ENCODE results near the gene ARFRP1. TPM values are rescaled to one million over a fixed set of nuclear protein-coding genes. Genes with fewer than 3 reads are reported as not detected.

The ARFRP1 gene
- polyA plus RNA-seq, 3 donors = 18.2 to 31.1 (median 20.7) TPM

DNA sequence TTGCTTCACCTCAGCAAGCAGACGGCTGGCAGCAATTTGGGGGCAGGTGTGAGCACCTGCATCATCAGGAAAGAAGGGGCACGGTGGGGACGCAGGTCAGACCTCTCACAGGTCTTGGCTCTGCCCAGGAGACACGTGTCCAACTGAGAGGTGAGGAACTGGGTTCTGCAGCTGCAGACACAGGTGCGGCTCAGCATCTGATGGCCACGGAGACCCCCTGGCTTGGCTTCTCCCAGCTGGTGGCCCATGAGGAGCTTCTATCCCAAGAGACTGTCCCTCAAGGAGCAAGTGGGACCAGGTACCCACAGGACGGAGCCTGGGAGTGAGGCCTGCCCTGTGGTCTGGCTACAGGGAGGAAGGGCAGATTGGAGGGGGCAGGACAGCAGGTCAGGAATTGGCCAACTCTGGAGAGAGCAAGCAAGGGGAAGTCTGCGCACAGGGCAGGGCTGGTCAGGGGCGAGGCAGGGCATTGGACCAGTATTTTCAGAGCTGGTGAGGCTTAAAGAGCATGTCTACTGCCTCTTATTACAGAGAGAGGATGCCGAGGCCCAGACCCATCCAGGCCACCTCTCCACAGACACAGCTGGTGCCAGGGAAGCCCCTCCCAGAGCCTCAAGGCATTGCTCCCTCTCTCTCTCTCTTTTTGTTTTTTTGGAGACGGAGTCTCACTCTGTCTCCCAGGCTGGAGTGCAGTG is 58.7 kb downstream of the ARFRP1 start:
- peaks cover 20 to 39% (median 30%) of the 10 kb centered on the region in 3 donors for H3K27me3 Mint-ChIP-seq (ENCODE audit: low read depth in 3 of 3)
- H3K4me2 ChIP-seq (replicated peaks; ENCODE audit: extremely low read depth, low read length, poor library complexity, severe bottlenecking) = no peak overlapping the region

More for the DNA sequence above, 58.7 kb downstream of the ARFRP1 start:
- Histone ChIP-seq H3K36me3 (replicated peaks in 1 of 2; ENCODE audit: control insufficient read depth in 1 of 2, insufficient read depth in 2 of 2, low read length in 2 of 2) (no peaks in the 10 kb centered on the region), H4K20me1 (ENCODE audit: insufficient read depth, low read length) (no peaks in the 10 kb centered on the region), H3K9me3 (replicated peaks in 1 of 2; ENCODE audit: control insufficient read depth in 1 of 2, insufficient read depth in 1 of 2, low read length in 2 of 2) (peaks cover 0 to 7% of the 10 kb centered on the region in 2 donors), H3K4me3 (replicated peaks in 1 of 3; ENCODE audit: low read depth in 2 of 3, low read length in 3 of 3) (no peak overlapping the region), H3K4me1 (ENCODE audit: control insufficient read depth in 1 of 2, insufficient read depth in 2 of 2, low read length in 2 of 2) (peaks cover 15 to 24% of the 10 kb centered on the region in 2 donors), H3K9ac (ENCODE audit: insufficient read depth, low read length, poor library complexity, severe bottlenecking) (no peak overlapping the region), H3K27ac (ENCODE audit: low read depth in 1 of 2, low read length in 2 of 2) (no peak overlapping the region), H3K27me3 (ENCODE audit: control insufficient read depth in 2 of 2, insufficient read depth in 2 of 2, low read length in 2 of 2) (peaks cover 16 to 24% of the 10 kb centered on the region in 2 donors), H3K79me2 (ENCODE audit: insufficient read depth, low read length) (no peaks in the 10 kb centered on the region), H2AFZ (ENCODE audit: insufficient read depth, low read depth, low read length, poor library complexity, severe bottlenecking) (no peak overlapping the region)
- Mint-ChIP-seq H3K4me1 (peaks cover 13% of the 10 kb centered on the region), H3K4me3 (no peak overlapping the region), H3K9me3 (peaks cover 0 to 8% (median 3%) of the 10 kb centered on the region in 7 donors), H3K36me3 (peaks cover 0 to 3% of the 10 kb centered on the region in 2 donors), H3K27ac (no peak overlapping the region)
- DNase-seq = no peak
- TF ChIP-seq, protein P1, sequence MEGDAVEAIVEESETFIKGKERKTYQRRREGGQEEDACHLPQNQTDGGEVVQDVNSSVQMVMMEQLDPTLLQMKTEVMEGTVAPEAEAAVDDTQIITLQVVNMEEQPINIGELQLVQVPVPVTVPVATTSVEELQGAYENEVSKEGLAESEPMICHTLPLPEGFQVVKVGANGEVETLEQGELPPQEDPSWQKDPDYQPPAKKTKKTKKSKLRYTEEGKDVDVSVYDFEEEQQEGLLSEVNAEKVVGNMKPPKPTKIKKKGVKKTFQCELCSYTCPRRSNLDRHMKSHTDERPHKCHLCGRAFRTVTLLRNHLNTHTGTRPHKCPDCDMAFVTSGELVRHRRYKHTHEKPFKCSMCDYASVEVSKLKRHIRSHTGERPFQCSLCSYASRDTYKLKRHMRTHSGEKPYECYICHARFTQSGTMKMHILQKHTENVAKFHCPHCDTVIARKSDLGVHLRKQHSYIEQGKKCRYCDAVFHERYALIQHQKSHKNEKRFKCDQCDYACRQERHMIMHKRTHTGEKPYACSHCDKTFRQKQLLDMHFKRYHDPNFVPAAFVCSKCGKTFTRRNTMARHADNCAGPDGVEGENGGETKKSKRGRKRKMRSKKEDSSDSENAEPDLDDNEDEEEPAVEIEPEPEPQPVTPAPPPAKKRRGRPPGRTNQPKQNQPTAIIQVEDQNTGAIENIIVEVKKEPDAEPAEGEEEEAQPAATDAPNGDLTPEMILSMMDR (IDR thresholded peaks at IDR 0.05) = no peak
- 87% methylated on average over 11 of the region's 11 CpGs for WGBS (ENCODE audit: insufficient coverage)
- intact Hi-C loops (cut with micrococcal nuclease) = no loop called here

Small RNA genes lying within 50 kb of the gene (small RNA-seq; reads per million reads assigned to genes)
- gene LIME1 (ENCODE audit: insufficient read length, low read depth) (not detected), gene TNFRSF6B (ENCODE audit: insufficient read length, low read depth) (not detected)

Other genes with a start within 250 kb of the ARFRP1 start
- gene KCNQ2, start 235.3 kb downstream of the ARFRP1 start, polyA plus RNA-seq = not detected
- gene EEF1A2, start 208.9 kb downstream of the ARFRP1 start, polyA plus RNA-seq = under 1 TPM in 1 of 3 donors, not detected in 2; 0.08 TPM
- 10 to 100 TPM; 13.4 to 39.9 (median 26.1) TPM for gene PPDPF, start 187.2 kb downstream of the ARFRP1 start, polyA plus RNA-seq
- 1 to 10 TPM in 2 of 3 donors, under 1 TPM in 1; 0.66 to 4.1 (median 1.5) TPM for gene PTK6, start 170.6 kb downstream of the ARFRP1 start, polyA plus RNA-seq
- not detected for gene SRMS, start 160.2 kb downstream of the ARFRP1 start, polyA plus RNA-seq
- under 1 TPM in 1 of 3 donors, not detected in 2; 0.23 TPM for gene FNDC11, start 153.8 kb downstream of the ARFRP1 start, polyA plus RNA-seq
- gene HELZ2, start 133.7 kb downstream of the ARFRP1 start, polyA plus RNA-seq = 10 to 100 TPM in 1 of 3 donors, 1 to 10 TPM in 2; 3.0 to 15.5 (median 3.3) TPM
- 10 to 100 TPM in 1 of 3 donors, 1 to 10 TPM in 2; 2.7 to 11.7 (median 3.8) TPM for gene GMEB2, start 80.9 kb downstream of the ARFRP1 start, polyA plus RNA-seq
- gene STMN3, start 54.6 kb downstream of the ARFRP1 start, polyA plus RNA-seq = 1 to 10 TPM in 1 of 3 donors, under 1 TPM in 2; 0.10 to 8.1 (median 0.15) TPM
- 10 to 100 TPM in 1 of 3 donors, 1 to 10 TPM in 2; 1.0 to 15.5 (median 4.8) TPM for gene RTEL1, start 49.7 kb downstream of the ARFRP1 start, polyA plus RNA-seq
- gene TNFRSF6B, start 11.3 kb downstream of the ARFRP1 start, polyA plus RNA-seq = 1 to 10 TPM in 1 of 3 donors, not detected in 2; 6.5 TPM
- 10 to 100 TPM; 24.2 to 58.6 (median 28.3) TPM for gene ZGPAT, start 63 bp upstream of the ARFRP1 start, polyA plus RNA-seq
- gene LIME1, start 28.7 kb upstream of the ARFRP1 start, polyA plus RNA-seq = 1 to 10 TPM in 1 of 3 donors, under 1 TPM in 2; 0.39 to 8.8 (median 0.62) TPM
- 10 to 100 TPM in 1 of 3 donors, 1 to 10 TPM in 1, under 1 TPM in 1; 0.46 to 21.0 (median 1.5) TPM for gene SLC2A4RG, start 31.8 kb upstream of the ARFRP1 start, polyA plus RNA-seq
- 1 to 10 TPM in 1 of 3 donors, under 1 TPM in 2; 0.07 to 2.3 (median 0.37) TPM for gene ZBTB46, start 123.3 kb upstream of the ARFRP1 start, polyA plus RNA-seq
- gene ABHD16B, start 153.5 kb upstream of the ARFRP1 start, polyA plus RNA-seq = not detected
- gene TPD52L2, start 157.3 kb upstream of the ARFRP1 start, polyA plus RNA-seq = 100 to 1,000 TPM; 137 to 167 (median 144) TPM
- 10 to 100 TPM in 1 of 3 donors, 1 to 10 TPM in 2; 5.9 to 44.4 (median 7.4) TPM for gene DNAJC5, start 187.2 kb upstream of the ARFRP1 start, polyA plus RNA-seq
- gene UCKL1, start 248.4 kb upstream of the ARFRP1 start, polyA plus RNA-seq = 10 to 100 TPM; 10.9 to 65.8 (median 14.5) TPM

All from CD14-positive monocyte (primary cell).